HepG2 (cell line): ENCODE results near the gene C2orf76.

ENCODE experiments used
- CTCF ChIP-seq: sonication (generic); formaldehyde crosslinking; IDR thresholded peaks from 2 replicates; pipeline ENCODE4 v1.5.0; 2020; ENCODE audit warnings: mild to moderate bottlenecking, missing genetic modification reagents, moderate library complexity
- ERF ChIP-seq: IDR thresholded peaks from 2 replicates; pipeline ENCODE4 v1.6.1; 2018; ENCODE audit warnings: missing biosample characterization, missing genetic modification reagents
- EZH2 ChIP-seq: conservative IDR thresholded peaks from 2 replicates; pipeline ENCODE4 v1.6.1; 2012; ENCODE audit warnings: mild to moderate bottlenecking, low read depth, low read length, moderate library complexity
- HDAC6 ChIP-seq: fragments of 200-600 bp; sonication (generic); IDR thresholded peaks from 2 replicates; pipeline ENCODE4 v1.7.0; 2017; ENCODE audit warnings: mild to moderate bottlenecking, antibody characterized with exemption, low read length, low read depth
- NCOR1 ChIP-seq: fragments of 200-600 bp; sonication (generic); IDR thresholded peaks from 2 replicates; pipeline ENCODE4 v1.7.0; 2017; ENCODE audit warnings: antibody characterized with exemption, low read length, borderline replicate concordance
- NR2C2 ChIP-seq: sonication (generic); formaldehyde crosslinking; IDR thresholded peaks from 2 replicates; pipeline ENCODE4 v1.4.0; 2020; ENCODE audit warnings: missing genetic modification reagents, mild to moderate bottlenecking, moderate library complexity, borderline replicate concordance
- PHF8 ChIP-seq: sonication (generic); formaldehyde crosslinking; IDR thresholded peaks from 2 replicates; pipeline ENCODE4 v1.5.0; 2020; ENCODE audit warnings: missing genetic modification reagents
- RAD21 ChIP-seq: fragments of 450-650 bp; formaldehyde crosslinking; IDR thresholded peaks from 2 replicates; pipeline ENCODE4 v1.5.0; 2020; ENCODE audit warnings: mild to moderate bottlenecking
- SIN3A ChIP-seq: IDR thresholded peaks from 2 replicates; pipeline ENCODE4 v1.6.1; 2011; ENCODE audit warnings: low read depth, mild to moderate bottlenecking, control low read depth, low read length, borderline replicate concordance
- SUZ12 ChIP-seq: fragments of 150-350 bp; IDR thresholded peaks from 2 replicates; pipeline ENCODE4 v1.6.1; 2014; ENCODE audit warnings: low read depth, low read length
- YEATS2 ChIP-seq: sonication (generic); formaldehyde crosslinking; IDR thresholded peaks from 2 replicates; pipeline ENCODE4 v1.4.0; 2020; ENCODE audit warnings: missing genetic modification reagents, borderline replicate concordance
- ZNF576 ChIP-seq: sonication (generic); formaldehyde crosslinking; IDR thresholded peaks from 2 replicates; pipeline ENCODE4 v1.4.0; 2020; ENCODE audit warnings: mild to moderate bottlenecking, missing genetic modification reagents
- TF ChIP-seq, protein P1 (sequence below): sonication (generic); formaldehyde crosslinking; IDR thresholded peaks from 2 replicates; pipeline ENCODE4 v1.4.0; 2020; ENCODE audit warnings: missing genetic modification reagents
- TF ChIP-seq, protein P2 (sequence below): sonication (generic); formaldehyde crosslinking; IDR thresholded peaks from 2 replicates; pipeline ENCODE4 v1.8.1; 2022; ENCODE audit warnings: mild to moderate bottlenecking, missing genetic modification reagents

GRCh38 chr2:119350311-119350998 lies 16.2 kb downstream of the C2orf76 start:
- TF ChIP-seq PHF8 (CRISPR knock-in tag) = no peak
- TF ChIP-seq NR2C2 (CRISPR knock-in tag) = no peak
- TF ChIP-seq, protein P1, sequence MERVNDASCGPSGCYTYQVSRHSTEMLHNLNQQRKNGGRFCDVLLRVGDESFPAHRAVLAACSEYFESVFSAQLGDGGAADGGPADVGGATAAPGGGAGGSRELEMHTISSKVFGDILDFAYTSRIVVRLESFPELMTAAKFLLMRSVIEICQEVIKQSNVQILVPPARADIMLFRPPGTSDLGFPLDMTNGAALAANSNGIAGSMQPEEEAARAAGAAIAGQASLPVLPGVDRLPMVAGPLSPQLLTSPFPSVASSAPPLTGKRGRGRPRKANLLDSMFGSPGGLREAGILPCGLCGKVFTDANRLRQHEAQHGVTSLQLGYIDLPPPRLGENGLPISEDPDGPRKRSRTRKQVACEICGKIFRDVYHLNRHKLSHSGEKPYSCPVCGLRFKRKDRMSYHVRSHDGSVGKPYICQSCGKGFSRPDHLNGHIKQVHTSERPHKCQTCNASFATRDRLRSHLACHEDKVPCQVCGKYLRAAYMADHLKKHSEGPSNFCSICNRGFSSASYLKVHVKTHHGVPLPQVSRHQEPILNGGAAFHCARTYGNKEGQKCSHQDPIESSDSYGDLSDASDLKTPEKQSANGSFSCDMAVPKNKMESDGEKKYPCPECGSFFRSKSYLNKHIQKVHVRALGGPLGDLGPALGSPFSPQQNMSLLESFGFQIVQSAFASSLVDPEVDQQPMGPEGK (CRISPR knock-in tag) = no peak
- TF ChIP-seq, protein P2, sequence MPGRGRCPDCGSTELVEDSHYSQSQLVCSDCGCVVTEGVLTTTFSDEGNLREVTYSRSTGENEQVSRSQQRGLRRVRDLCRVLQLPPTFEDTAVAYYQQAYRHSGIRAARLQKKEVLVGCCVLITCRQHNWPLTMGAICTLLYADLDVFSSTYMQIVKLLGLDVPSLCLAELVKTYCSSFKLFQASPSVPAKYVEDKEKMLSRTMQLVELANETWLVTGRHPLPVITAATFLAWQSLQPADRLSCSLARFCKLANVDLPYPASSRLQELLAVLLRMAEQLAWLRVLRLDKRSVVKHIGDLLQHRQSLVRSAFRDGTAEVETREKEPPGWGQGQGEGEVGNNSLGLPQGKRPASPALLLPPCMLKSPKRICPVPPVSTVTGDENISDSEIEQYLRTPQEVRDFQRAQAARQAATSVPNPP (CRISPR knock-in tag) = no peak
- no peak for TF ChIP-seq NCOR1
- no peak for TF ChIP-seq CTCF (CRISPR knock-in tag)
- TF ChIP-seq SIN3A = no peak
- TF ChIP-seq YEATS2 (CRISPR knock-in tag) = no peak
- no peak for TF ChIP-seq ZNF576 (CRISPR knock-in tag)
- TF ChIP-seq ERF (CRISPR knock-in tag) = no peak
- no peak for TF ChIP-seq RAD21
- no peak for TF ChIP-seq HDAC6
- TF ChIP-seq EZH2 = no peak
- TF ChIP-seq SUZ12 = no peak
